ENCODE measurements around the gene ZBTB4.

GRCh38 chr17:7437950-7438614, 41.3 kb downstream of the ZBTB4 start:
- no peak for TF ChIP-seq SUZ12 (IDR thresholded peaks at IDR 0.05; ENCODE audit: extremely low read depth, insufficient read depth, insufficient read length)
- TF ChIP-seq ZNF274 (IDR thresholded peaks at IDR 0.05; ENCODE audit: low read depth, low read length): no peak
